GM23338 (cell line): ENCODE results near the gene DNAJB8. TPM values are rescaled to one million over a fixed set of nuclear protein-coding genes. Genes with fewer than 3 reads are reported as not detected.

Experiments used
- ATAC-seq: fragments of 200-7000 bp; cut with Tn5 transposase; 3 replicates; pipeline ENCODE4 v1.9.1; 2020
- DNase-seq: peaks from one replicate; pipeline ENCODE4 v3.0.0-alpha.2; 2015; ENCODE audit warnings: low spot score
- H2AFZ ChIP-seq: fragments of 200-600 bp; sonication (generic); 2 replicates; pipeline ENCODE4 v1.8.0; 2016; ENCODE audit warnings: antibody characterized with exemption, mild to moderate bottlenecking, moderate library complexity
- H3F3A ChIP-seq: fragments of 200-600 bp; sonication (generic); replicated peaks from 2 replicates; pipeline ENCODE4 v1.8.0; 2017; ENCODE audit warnings: antibody characterized with exemption, mixed run types, low read depth
- H3K27ac ChIP-seq: fragments of 200-600 bp; sonication (generic); 2 replicates; pipeline ENCODE4 v1.6.1; 2016; ENCODE audit warnings: low read depth
- H3K27me3 ChIP-seq: fragments of 200-600 bp; sonication (generic); 2 replicates; pipeline ENCODE4 v1.8.0; 2016; ENCODE audit warnings: mild to moderate bottlenecking, mixed run types, moderate library complexity; ENCODE audit not compliant: insufficient read depth
- H3K36me3 ChIP-seq: fragments of 200-600 bp; sonication (generic); 2 replicates; pipeline ENCODE4 v1.8.0; 2016; ENCODE audit warnings: mild to moderate bottlenecking; ENCODE audit not compliant: insufficient read depth
- H3K4me1 ChIP-seq: fragments of 200-600 bp; sonication (generic); 2 replicates; pipeline ENCODE4 v1.8.0; 2016; ENCODE audit warnings: mild to moderate bottlenecking, moderate library complexity; ENCODE audit not compliant: insufficient read depth
- H3K4me2 ChIP-seq: fragments of 200-600 bp; sonication (generic); 2 replicates; pipeline ENCODE4 v1.7.1; 2017; ENCODE audit warnings: mixed run types
- H3K4me3 ChIP-seq: fragments of 200-600 bp; sonication (generic); 2 replicates; pipeline ENCODE4 v1.6.1; 2016; ENCODE audit warnings: mixed run types
- H3K79me2 ChIP-seq: fragments of 200-600 bp; sonication (generic); replicated peaks from 2 replicates; pipeline ENCODE4 v1.8.0; 2017; ENCODE audit warnings: mild to moderate bottlenecking; ENCODE audit not compliant: insufficient read depth
- H3K9me2 ChIP-seq: fragments of 200-600 bp; sonication (generic); 2 replicates; pipeline ENCODE4 v1.8.0; 2017; ENCODE audit not compliant: insufficient read depth
- H4K20me1 ChIP-seq: fragments of 200-600 bp; sonication (generic); replicated peaks from 2 replicates; pipeline ENCODE4 v1.8.0; 2017; ENCODE audit warnings: mild to moderate bottlenecking; ENCODE audit not compliant: insufficient read depth
- H3K27ac Mint-ChIP-seq: 2 replicates; pipeline ENCODE4 v1.8.0; 2020; ENCODE audit warnings: inconsistent platforms, mild to moderate bottlenecking, moderate library complexity, mixed read lengths
- H3K27me3 Mint-ChIP-seq: 3 replicates; pipeline ENCODE4 v1.8.0; 2022; ENCODE audit warnings: low read depth, mild to moderate bottlenecking, moderate library complexity, mixed read lengths, inconsistent platforms; ENCODE audit not compliant: insufficient read depth, poor library complexity
- H3K36me3 Mint-ChIP-seq: 3 replicates; pipeline ENCODE4 v1.8.0; 2021; ENCODE audit warnings: low read depth, mild to moderate bottlenecking, inconsistent platforms, moderate library complexity, mixed read lengths
- H3K4me1 Mint-ChIP-seq: 3 replicates; pipeline ENCODE4 v1.8.0; 2020; ENCODE audit warnings: mild to moderate bottlenecking, inconsistent platforms, mixed read lengths
- H3K4me3 Mint-ChIP-seq: 3 replicates; pipeline ENCODE4 v1.8.0; 2021; ENCODE audit warnings: moderate library complexity, mild to moderate bottlenecking, inconsistent platforms, mixed read lengths
- H3K9me3 Mint-ChIP-seq: 3 replicates; pipeline ENCODE4 v1.8.0; 2020; ENCODE audit warnings: moderate library complexity, mild to moderate bottlenecking, inconsistent platforms, mixed read lengths
- CREB1 ChIP-seq: fragments of 250-450 bp; sonication (Bioruptor Pico); IDR thresholded peaks from 2 replicates; pipeline ENCODE4 v1.5.0; 2020; ENCODE audit warnings: low read depth, mild to moderate bottlenecking, moderate library complexity
- CTCF ChIP-seq, 2 experiments: fragments of 200-600 bp in 1 of 2; sonication (generic) in 1 of 2; conservative IDR thresholded peaks; 2 replicates each; pipeline versions ENCODE4 v1.5.1 to v1.6.1; 2016 to 2017; ENCODE audit warnings: antibody characterized with exemption in 2 of 2, low read depth in 2 of 2, mild to moderate bottlenecking in 2 of 2, moderate library complexity in 1 of 2
- ETS1 ChIP-seq: IDR thresholded peaks from 2 replicates; pipeline ENCODE4 v1.6.1; 2016; ENCODE audit warnings: antibody characterized with exemption
- EZH2 ChIP-seq: fragments of 200-600 bp; sonication (generic); IDR thresholded peaks from one replicate; pipeline ENCODE4 v1.8.0; 2017; ENCODE audit warnings: antibody characterized with exemption, mild to moderate bottlenecking, low read depth; ENCODE audit not compliant: unreplicated experiment
- EZH2phosphoT487 ChIP-seq: fragments of 200-600 bp; sonication (generic); IDR thresholded peaks from one replicate; pipeline ENCODE4 v1.8.1; 2018; ENCODE audit warnings: antibody characterized with exemption; ENCODE audit not compliant: unreplicated experiment
- JUNB ChIP-seq: IDR thresholded peaks from one replicate; pipeline ENCODE4 v1.6.1; 2016; ENCODE audit warnings: antibody characterized with exemption; ENCODE audit not compliant: unreplicated experiment
- NANOG ChIP-seq: IDR thresholded peaks from 2 replicates; pipeline ENCODE4 v1.6.1; 2016; ENCODE audit warnings: antibody characterized with exemption, borderline replicate concordance
- POLR2AphosphoS5 ChIP-seq: IDR thresholded peaks from 2 replicates; pipeline ENCODE4 v1.6.1; 2016; ENCODE audit warnings: antibody characterized with exemption, low read depth
- REST ChIP-seq: IDR thresholded peaks from one replicate; pipeline ENCODE4 v1.6.1; 2018; ENCODE audit warnings: antibody characterized with exemption; ENCODE audit not compliant: unreplicated experiment
- STAT1 ChIP-seq: IDR thresholded peaks from one replicate; pipeline ENCODE4 v1.6.1; 2016; ENCODE audit warnings: antibody characterized with exemption; ENCODE audit not compliant: unreplicated experiment
- ZNF114 ChIP-seq: fragments of 250-450 bp; sonication (Bioruptor Pico); IDR thresholded peaks from 2 replicates; pipeline ENCODE4 v1.5.0; 2020; ENCODE audit warnings: mild to moderate bottlenecking, moderate library complexity
- ZNF331 ChIP-seq: fragments of 250-450 bp; sonication (Bioruptor Pico); IDR thresholded peaks from 2 replicates; pipeline ENCODE4 v1.5.0; 2020; ENCODE audit warnings: low read depth, mild to moderate bottlenecking, moderate library complexity
- polyA plus RNA-seq: library from polyadenylated mRNA; unstranded; fragments of >200 nt; fragmentation: Nextera tagmentation; extraction: Ambion mirVana; gene quantifications from 2 replicates; pipeline ENCODE4 v1.2.1, GENCODE V29; 2016
- total RNA-seq: library from RNA; depleted of rRNA; stranded (reverse); fragments of >200 nt; shearing (Covaris generic); gene quantifications from 2 replicates; pipeline ENCODE4 v1.2.3, GENCODE V29; 2014
- TF ChIP-seq, protein P1 (sequence below): fragments of 250-450 bp; sonication (Bioruptor Pico); IDR thresholded peaks from 2 replicates; pipeline ENCODE4 v1.5.0; 2020; ENCODE audit warnings: mild to moderate bottlenecking, moderate library complexity

DNAJB8 gene
- total and polyA plus RNA-seq, 2 experiments from 2014 or later, result not detected

GRCh38 chr3:128473180-128473519 is 6.5 kb upstream of the DNAJB8 start:
- H3K4me3 Mint-ChIP-seq, result no peak overlapping the region
- H4K20me1 ChIP-seq, result 0 out of 2 replicates have a peak, but pooled peaks cover 3% of the 10 kb centered on the region
- peaks cover 64% of the 10 kb centered on the region for H3K27me3 Mint-ChIP-seq

More at GRCh38 chr3:128473180-128473519, 6.5 kb upstream of the DNAJB8 start:
- Histone ChIP-seq H2AFZ (no peak overlapping the region), H3K4me3 (no peak overlapping the region), H3F3A (0 out of 2 replicates have a peak, but pooled peaks cover 7% of the 10 kb centered on the region), H3K27ac (no peak overlapping the region), H3K36me3 (no peaks in the 10 kb centered on the region), H3K79me2 (no peaks in the 10 kb centered on the region), H3K4me2 (no peak overlapping the region), H3K27me3 (peaks cover 71% of the 10 kb centered on the region), H3K4me1 (peaks cover 20% of the 10 kb centered on the region), H3K9me2 (peaks cover 5% of the 10 kb centered on the region; the same call in 1 of the 2 replicates)
- TF ChIP-seq REST (no peak), CREB1 (CRISPR knock-in tag) (no peak), POLR2AphosphoS5 (no peak), JUNB (no peak), ETS1 (no peak), STAT1 (no peak), NANOG (no peak), EZH2phosphoT487 (no peak), EZH2 (no peak), CTCF (conservative IDR thresholded peaks at IDR 0.05; ENCODE audit: low read depth in 2 of 2) (no peak), ZNF114 (CRISPR knock-in tag) (no peak), ZNF331 (CRISPR knock-in tag) (no peak)
- TF ChIP-seq, protein P1, sequence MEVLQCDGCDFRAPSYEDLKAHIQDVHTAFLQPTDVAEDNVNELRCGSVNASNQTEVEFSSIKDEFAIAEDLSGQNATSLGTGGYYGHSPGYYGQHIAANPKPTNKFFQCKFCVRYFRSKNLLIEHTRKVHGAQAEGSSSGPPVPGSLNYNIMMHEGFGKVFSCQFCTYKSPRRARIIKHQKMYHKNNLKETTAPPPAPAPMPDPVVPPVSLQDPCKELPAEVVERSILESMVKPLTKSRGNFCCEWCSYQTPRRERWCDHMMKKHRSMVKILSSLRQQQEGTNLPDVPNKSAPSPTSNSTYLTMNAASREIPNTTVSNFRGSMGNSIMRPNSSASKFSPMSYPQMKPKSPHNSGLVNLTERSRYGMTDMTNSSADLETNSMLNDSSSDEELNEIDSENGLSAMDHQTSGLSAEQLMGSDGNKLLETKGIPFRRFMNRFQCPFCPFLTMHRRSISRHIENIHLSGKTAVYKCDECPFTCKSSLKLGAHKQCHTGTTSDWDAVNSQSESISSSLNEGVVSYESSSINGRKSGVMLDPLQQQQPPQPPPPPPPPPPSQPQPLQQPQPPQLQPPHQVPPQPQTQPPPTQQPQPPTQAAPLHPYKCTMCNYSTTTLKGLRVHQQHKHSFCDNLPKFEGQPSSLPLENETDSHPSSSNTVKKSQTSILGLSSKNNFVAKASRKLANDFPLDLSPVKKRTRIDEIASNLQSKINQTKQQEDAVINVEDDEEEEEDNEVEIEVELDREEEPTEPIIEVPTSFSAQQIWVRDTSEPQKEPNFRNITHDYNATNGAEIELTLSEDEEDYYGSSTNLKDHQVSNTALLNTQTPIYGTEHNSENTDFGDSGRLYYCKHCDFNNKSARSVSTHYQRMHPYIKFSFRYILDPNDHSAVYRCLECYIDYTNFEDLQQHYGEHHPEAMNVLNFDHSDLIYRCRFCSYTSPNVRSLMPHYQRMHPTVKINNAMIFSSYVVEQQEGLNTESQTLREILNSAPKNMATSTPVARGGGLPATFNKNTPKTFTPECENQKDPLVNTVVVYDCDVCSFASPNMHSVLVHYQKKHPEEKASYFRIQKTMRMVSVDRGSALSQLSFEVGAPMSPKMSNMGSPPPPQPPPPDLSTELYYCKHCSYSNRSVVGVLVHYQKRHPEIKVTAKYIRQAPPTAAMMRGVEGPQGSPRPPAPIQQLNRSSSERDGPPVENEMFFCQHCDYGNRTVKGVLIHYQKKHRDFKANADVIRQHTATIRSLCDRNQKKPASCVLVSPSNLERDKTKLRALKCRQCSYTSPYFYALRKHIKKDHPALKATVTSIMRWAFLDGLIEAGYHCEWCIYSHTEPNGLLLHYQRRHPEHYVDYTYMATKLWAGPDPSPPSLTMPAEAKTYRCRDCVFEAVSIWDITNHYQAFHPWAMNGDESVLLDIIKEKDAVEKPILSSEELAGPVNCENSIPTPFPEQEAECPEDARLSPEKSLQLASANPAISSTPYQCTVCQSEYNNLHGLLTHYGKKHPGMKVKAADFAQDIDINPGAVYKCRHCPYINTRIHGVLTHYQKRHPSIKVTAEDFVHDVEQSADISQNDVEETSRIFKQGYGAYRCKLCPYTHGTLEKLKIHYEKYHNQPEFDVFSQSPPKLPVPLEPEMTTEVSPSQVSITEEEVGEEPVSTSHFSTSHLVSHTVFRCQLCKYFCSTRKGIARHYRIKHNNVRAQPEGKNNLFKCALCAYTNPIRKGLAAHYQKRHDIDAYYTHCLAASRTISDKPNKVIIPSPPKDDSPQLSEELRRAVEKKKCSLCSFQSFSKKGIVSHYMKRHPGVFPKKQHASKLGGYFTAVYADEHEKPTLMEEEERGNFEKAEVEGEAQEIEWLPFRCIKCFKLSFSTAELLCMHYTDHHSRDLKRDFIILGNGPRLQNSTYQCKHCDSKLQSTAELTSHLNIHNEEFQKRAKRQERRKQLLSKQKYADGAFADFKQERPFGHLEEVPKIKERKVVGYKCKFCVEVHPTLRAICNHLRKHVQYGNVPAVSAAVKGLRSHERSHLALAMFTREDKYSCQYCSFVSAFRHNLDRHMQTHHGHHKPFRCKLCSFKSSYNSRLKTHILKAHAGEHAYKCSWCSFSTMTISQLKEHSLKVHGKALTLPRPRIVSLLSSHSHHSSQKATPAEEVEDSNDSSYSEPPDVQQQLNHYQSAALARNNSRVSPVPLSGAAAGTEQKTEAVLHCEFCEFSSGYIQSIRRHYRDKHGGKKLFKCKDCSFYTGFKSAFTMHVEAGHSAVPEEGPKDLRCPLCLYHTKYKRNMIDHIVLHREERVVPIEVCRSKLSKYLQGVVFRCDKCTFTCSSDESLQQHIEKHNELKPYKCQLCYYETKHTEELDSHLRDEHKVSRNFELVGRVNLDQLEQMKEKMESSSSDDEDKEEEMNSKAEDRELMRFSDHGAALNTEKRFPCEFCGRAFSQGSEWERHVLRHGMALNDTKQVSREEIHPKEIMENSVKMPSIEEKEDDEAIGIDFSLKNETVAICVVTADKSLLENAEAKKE (CRISPR knock-in tag), result no peak
- Mint-ChIP-seq H3K36me3 (no peaks in the 10 kb centered on the region), H3K4me1 (peaks cover 22% of the 10 kb centered on the region), H3K27ac (no peak overlapping the region), H3K9me3 (no peaks in the 10 kb centered on the region; the same call in 2 of the 3 replicates)
- DNase-seq, result no peak
- peak; percentile 66 for ATAC-seq
